ENCODE data around the gene CLIP1.
A peak's percentile ranks its signal among the peaks of the same experiment; 100 is the strongest.
"Not testable (repeated sequence)": the region's sequence is repeated elsewhere in the genome, so short reads cannot be mapped to it uniquely, and the experiment has no call there.

CLIP1 gene

GRCh38 chr12:122435186-122435585 is 12.7 kb upstream of the CLIP1 start:
- no peak for DNase-seq (ENCODE audit: low spot score)

GRCh38 chr12:122429043-122429442 is 6.6 kb upstream of the CLIP1 start:
- DNase-seq (ENCODE audit: low spot score), result not testable (repeated sequence)

- no peak for DNase-seq (ENCODE audit: low spot score)
These were observed 4.9 kb upstream of the CLIP1 start for GRCh38 chr12:122427403-122427802.

GRCh38 chr12:122423258-122424165 is 1.0 kb upstream of the CLIP1 start:
- DNase-seq (ENCODE audit: low spot score), result peak; percentile 36

GRCh38 chr12:122422730-122423257 is 325 bp upstream of the CLIP1 start:
- DNase-seq (ENCODE audit: low spot score), result peak; percentile 62

GRCh38 chr12:122421187-122421820 is 1.2 kb downstream of the CLIP1 start:
- DNase-seq (ENCODE audit: low spot score), result peak; percentile 52

- no peak for DNase-seq (ENCODE audit: low spot score)
These were observed 1.9 kb downstream of the CLIP1 start for GRCh38 chr12:122420471-122421162.

GRCh38 chr12:122419094-122419493 is 3.4 kb downstream of the CLIP1 start:
- DNase-seq (ENCODE audit: low spot score), result not testable (repeated sequence)

GRCh38 chr12:122415665-122416064 is 6.8 kb downstream of the CLIP1 start:
- DNase-seq (ENCODE audit: low spot score), result not testable (repeated sequence)

- no peak for DNase-seq (ENCODE audit: low spot score)
These were observed 8.7 kb downstream of the CLIP1 start for GRCh38 chr12:122413516-122414404.

GRCh38 chr12:122412851-122413433 is 9.5 kb downstream of the CLIP1 start:
- DNase-seq (ENCODE audit: low spot score), result no peak

- no peak for DNase-seq (ENCODE audit: low spot score)
These were observed 10.9 kb downstream of the CLIP1 start for GRCh38 chr12:122411537-122411936.

- DNase-seq (ENCODE audit: low spot score), result no peak
These were observed 15.3 kb downstream of the CLIP1 start for GRCh38 chr12:122407208-122407607.

- peak; percentile 73 for DNase-seq (ENCODE audit: low spot score)
These were observed 15.7 kb downstream of the CLIP1 start for GRCh38 chr12:122406701-122407164.

- DNase-seq (ENCODE audit: low spot score), result no peak
These were observed 18.6 kb downstream of the CLIP1 start for GRCh38 chr12:122403831-122404230.

GRCh38 chr12:122403115-122403770 is 19.2 kb downstream of the CLIP1 start:
- no peak for DNase-seq (ENCODE audit: low spot score)

GRCh38 chr12:122402264-122402663 is 20.2 kb downstream of the CLIP1 start:
- DNase-seq (ENCODE audit: low spot score), result no peak

- peak; percentile 73 for DNase-seq (ENCODE audit: low spot score)
These were observed 22.7 kb downstream of the CLIP1 start for GRCh38 chr12:122399592-122400373.

GRCh38 chr12:122399254-122399591 is 23.2 kb downstream of the CLIP1 start:
- DNase-seq (ENCODE audit: low spot score), result no peak

GRCh38 chr12:122397981-122398380 is 24.5 kb downstream of the CLIP1 start:
- DNase-seq (ENCODE audit: low spot score), result not testable (repeated sequence)

Data from GM03348 (cell line).